Peyer's patch (tissue), 4 donors: ENCODE results near the gene IRS2. TPM values are rescaled to one million over a fixed set of nuclear protein-coding genes. Genes with fewer than 3 reads are reported as not detected.
A peak's percentile ranks its signal among the peaks of the same experiment; 100 is the strongest.

Source experiments
- DNase-seq, 3 donors: peaks; one replicate each; pipeline ENCODE4 v3.0.0-alpha.2; 2017 to 2019
- H3K27ac ChIP-seq, 4 donors: fragments of 200-600 bp; sonication (generic); one replicate each; pipeline ENCODE4 v1.5.1; 2016 to 2019
- H3K27me3 ChIP-seq, 2 donors: fragments of 200-600 bp; sonication (generic); one replicate each; pipeline ENCODE4 v1.5.1; 2019
- H3K36me3 ChIP-seq, 3 donors: fragments of 200-600 bp; sonication (generic); one replicate each; pipeline ENCODE4 v1.5.1; 2016 to 2019
- H3K4me1 ChIP-seq, 4 donors: fragments of 200-600 bp; sonication (generic); one replicate each; pipeline ENCODE4 v1.5.1; 2016 to 2019
- H3K4me3 ChIP-seq, 4 donors: fragments of 200-600 bp; sonication (generic); 1 replicate in 3 of 4; 2 replicates in 1 of 4; pipeline ENCODE4 v1.5.1; 2016 to 2019; ENCODE audit warnings: mild to moderate bottlenecking in 1 of 4
- H3K9me3 ChIP-seq, 4 donors: fragments of 200-600 bp; sonication (generic); one replicate each; pipeline ENCODE4 v1.5.1; 2016 to 2019; ENCODE audit warnings: mild to moderate bottlenecking in 1 of 4
- POLR2A ChIP-seq, 2 donors: fragments of 450-650 bp; IDR thresholded peaks; one replicate each; pipeline ENCODE4 v1.5.1; 2017; ENCODE audit warnings: antibody characterized with exemption in 2 of 2, mild to moderate bottlenecking in 2 of 2, moderate library complexity in 2 of 2
- total RNA-seq, 4 donors: library from RNA; depleted of rRNA; stranded (reverse); fragments of >200 nt; gene quantifications; one replicate each; pipeline ENCODE4 v1.1.0, GENCODE V29; 2016
- TF ChIP-seq, protein P1 (sequence below), 6 experiments: fragments of 450-650 bp in 4 of 6; fragments of 200-600 bp in 2 of 6; sonication (generic) in 1 of 6; IDR thresholded peaks; one replicate each; pipeline ENCODE4 v1.5.1; 2017 to 2019; ENCODE audit warnings: antibody characterized with exemption in 6 of 6, mild to moderate bottlenecking in 3 of 6, moderate library complexity in 1 of 6

Gene IRS2
- total RNA-seq, 4 donors from 2014 or later: 8.3 to 41.1 (median 22.3) TPM

DNA sequence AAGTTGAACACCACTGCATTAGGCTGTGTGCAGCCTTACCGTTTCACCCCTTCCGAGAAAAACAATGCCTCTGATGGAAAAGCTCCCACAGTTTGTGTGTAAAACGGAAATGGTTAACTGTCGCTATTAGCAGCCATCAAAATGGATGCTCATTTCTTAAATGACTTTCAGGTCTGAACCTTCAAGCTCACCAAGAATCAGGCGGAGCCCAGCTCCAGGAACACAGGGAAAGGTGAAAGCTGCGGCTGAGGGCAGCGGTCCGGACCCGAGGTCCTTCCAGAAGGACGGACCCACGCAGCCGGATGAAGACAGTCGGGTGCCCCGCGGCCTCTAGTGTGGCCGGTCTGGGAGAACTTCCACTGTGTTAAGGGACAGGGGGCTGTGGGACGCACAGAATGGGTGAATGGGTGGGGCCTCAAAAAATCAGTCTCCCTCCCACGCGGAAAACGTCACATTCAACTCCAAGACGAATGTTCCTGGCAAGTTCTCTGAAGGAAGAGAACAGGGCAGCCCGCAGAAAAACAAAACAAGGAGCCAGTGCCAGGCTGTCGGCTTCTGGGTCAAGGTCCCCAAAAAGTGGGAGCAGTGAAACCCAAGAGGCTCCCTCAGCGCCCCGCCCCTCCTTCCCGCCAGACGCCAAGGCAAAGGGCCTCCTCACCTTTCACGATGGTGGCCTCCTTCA is 4.9 kb downstream of the IRS2 start:
- peaks cover 0 to 68% (median 4%) of the 10 kb centered on the region in 4 donors for H3K4me1 ChIP-seq
- H3K36me3 ChIP-seq: peaks cover 0 to 35% (median 0%) of the 10 kb centered on the region in 3 donors
- H3K27me3 ChIP-seq: no peaks in the 10 kb centered on the region
- no peak overlapping the region for H3K27ac ChIP-seq
- no peak for TF ChIP-seq POLR2A (IDR thresholded peaks at IDR 0.05)
- TF ChIP-seq, protein P1, sequence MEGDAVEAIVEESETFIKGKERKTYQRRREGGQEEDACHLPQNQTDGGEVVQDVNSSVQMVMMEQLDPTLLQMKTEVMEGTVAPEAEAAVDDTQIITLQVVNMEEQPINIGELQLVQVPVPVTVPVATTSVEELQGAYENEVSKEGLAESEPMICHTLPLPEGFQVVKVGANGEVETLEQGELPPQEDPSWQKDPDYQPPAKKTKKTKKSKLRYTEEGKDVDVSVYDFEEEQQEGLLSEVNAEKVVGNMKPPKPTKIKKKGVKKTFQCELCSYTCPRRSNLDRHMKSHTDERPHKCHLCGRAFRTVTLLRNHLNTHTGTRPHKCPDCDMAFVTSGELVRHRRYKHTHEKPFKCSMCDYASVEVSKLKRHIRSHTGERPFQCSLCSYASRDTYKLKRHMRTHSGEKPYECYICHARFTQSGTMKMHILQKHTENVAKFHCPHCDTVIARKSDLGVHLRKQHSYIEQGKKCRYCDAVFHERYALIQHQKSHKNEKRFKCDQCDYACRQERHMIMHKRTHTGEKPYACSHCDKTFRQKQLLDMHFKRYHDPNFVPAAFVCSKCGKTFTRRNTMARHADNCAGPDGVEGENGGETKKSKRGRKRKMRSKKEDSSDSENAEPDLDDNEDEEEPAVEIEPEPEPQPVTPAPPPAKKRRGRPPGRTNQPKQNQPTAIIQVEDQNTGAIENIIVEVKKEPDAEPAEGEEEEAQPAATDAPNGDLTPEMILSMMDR (IDR thresholded peaks at IDR 0.05): no peak
- H3K4me3 ChIP-seq: peak overlapping the region; percentile 14 to 90 (median 33)
- peak in 1 of 3 donors; percentile 61 for DNase-seq
- H3K9me3 ChIP-seq: no peaks in the 10 kb centered on the region

DNA sequence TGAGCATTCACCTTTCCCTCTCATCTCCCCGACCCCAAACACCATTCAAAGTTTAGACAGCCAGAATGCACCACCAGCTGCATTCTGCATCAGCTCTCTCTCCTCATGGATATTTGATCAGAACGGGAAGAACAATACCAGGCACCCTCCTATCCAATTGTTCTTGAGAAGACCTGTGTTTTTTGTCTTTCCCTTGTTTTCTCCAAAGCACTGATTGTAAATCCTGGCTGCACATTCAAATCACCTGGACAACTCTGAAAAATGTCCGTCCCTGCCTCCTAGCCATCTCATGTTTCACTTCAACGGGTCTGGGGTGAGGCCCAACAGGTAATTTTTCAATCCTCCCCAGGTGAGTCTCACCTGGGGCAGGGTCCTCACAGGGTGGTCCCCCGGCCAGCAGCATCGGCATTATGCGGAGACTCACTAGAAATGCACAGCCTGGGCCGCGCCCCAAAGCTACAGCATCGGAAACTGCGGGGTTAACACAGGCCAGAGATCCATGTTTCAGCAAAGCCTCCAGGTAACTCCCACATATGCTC is 5.5 kb downstream of the IRS2 start:
- TF ChIP-seq POLR2A (IDR thresholded peaks at IDR 0.05): no peak
- TF ChIP-seq, protein P1 (IDR thresholded peaks at IDR 0.05): no peak
- Histone ChIP-seq H3K4me1 (peaks cover 0 to 68% (median 4%) of the 10 kb centered on the region in 4 donors), H3K36me3 (peaks cover 0 to 35% (median 0%) of the 10 kb centered on the region in 3 donors), H3K4me3 (peak overlapping the region; percentile 14 to 90 (median 33)), H3K27ac (no peak overlapping the region), H3K27me3 (no peaks in the 10 kb centered on the region), H3K9me3 (no peaks in the 10 kb centered on the region)
- DNase-seq: no peak

DNA sequence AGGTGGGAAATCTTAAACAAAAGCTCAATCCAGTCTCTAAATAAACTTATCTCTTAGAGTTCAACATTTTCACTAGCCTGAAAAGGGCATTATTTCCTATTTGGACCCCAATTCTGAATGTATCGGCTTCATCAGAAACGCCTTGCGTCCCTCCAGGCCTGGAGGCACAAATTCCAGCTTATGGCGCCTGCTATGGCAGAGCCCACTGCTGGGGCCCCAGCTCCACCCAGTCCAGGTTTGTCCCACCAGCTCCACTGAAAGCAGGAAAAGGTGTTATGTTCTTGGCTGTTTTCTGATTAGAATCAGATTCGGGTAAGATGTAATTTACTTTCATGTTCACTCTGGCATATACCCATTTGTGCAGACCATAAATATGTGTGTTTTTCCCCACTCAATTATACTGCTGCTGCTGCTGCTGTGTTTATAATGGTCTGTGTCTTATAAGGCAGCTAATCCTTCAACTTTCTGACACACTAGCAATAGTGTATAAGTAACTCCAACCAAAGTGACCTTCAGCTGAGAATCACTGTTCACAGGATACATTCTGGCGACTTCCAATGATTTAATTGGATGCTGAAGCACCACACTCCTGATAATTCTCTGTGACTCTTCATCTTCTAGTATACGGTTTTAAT is 6.4 kb downstream of the IRS2 start:
- Histone ChIP-seq H3K27ac (no peak overlapping the region), H3K4me3 (peak overlapping the region in 2 of 4 donors; percentile 51 to 90), H3K4me1 (peaks cover 0 to 68% (median 3%) of the 10 kb centered on the region in 4 donors), H3K27me3 (no peaks in the 10 kb centered on the region), H3K36me3 (peaks cover 0 to 35% (median 0%) of the 10 kb centered on the region in 3 donors), H3K9me3 (no peaks in the 10 kb centered on the region)
- TF ChIP-seq, protein P1 (IDR thresholded peaks at IDR 0.05): no peak
- no peak for TF ChIP-seq POLR2A (IDR thresholded peaks at IDR 0.05)
- DNase-seq: no peak

DNA sequence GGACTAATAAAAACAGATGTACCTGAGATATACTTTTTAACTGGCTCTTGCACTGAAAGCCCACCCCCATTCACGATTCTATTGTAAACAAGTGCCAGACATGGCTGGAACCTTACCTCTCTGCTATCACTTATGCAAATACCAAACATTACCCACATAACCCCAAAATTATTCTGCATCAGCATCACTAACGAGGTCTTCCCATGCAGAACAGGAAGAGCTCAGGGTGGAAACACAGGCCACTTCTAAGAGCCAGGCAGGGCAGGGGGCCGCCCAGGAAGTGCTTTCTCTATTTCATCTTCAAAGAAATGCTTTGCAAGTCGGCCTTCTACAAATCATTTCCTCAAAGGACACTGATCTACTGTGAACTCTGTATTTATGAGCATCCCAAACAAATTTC is 7.3 kb downstream of the IRS2 start:
- Histone ChIP-seq H3K4me1 (peaks cover 0 to 65% (median 3%) of the 10 kb centered on the region in 4 donors), H3K9me3 (no peaks in the 10 kb centered on the region), H3K27me3 (no peaks in the 10 kb centered on the region), H3K36me3 (peaks cover 0 to 31% (median 0%) of the 10 kb centered on the region in 3 donors), H3K4me3 (peak overlapping the region in 2 of 4 donors; percentile 51 to 90), H3K27ac (peak overlapping the region in 1 of 4 donors; percentile 8)
- peak in 1 of 3 donors; percentile 66 for DNase-seq
- TF ChIP-seq, protein P1 (IDR thresholded peaks at IDR 0.05): no peak
- TF ChIP-seq POLR2A (IDR thresholded peaks at IDR 0.05): no peak

DNA sequence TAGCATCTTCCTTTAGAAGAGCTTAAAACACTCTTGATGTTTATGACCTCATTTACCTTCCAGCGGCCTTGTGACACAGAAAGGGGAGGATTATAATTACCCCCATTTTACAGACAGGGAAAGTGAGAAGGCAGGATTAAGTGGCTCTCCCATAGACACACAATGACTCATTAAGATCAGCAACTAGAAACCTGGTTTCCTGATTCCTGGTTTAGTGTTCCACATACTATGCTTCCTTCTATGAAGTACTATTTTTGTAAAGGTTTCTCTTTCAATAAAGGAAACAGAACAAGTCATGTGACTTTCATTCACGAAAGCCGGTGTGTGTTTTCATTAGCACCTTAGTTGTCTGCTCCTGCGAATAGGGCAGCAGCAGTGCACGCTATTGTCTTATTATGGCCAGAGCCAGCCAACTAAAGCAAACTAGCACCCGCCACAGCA is 8.3 kb downstream of the IRS2 start:
- Histone ChIP-seq H3K27ac (peak overlapping the region in 1 of 4 donors; percentile 23), H3K4me3 (peak overlapping the region in 2 of 4 donors; percentile 51 to 90), H3K9me3 (no peaks in the 10 kb centered on the region), H3K27me3 (no peaks in the 10 kb centered on the region), H3K36me3 (peaks cover 0 to 22% (median 0%) of the 10 kb centered on the region in 3 donors), H3K4me1 (peaks cover 0 to 55% (median 3%) of the 10 kb centered on the region in 4 donors)
- DNase-seq: no peak
- TF ChIP-seq POLR2A (IDR thresholded peaks at IDR 0.05): no peak
- TF ChIP-seq, protein P1 (IDR thresholded peaks at IDR 0.05): no peak
